ENCODE measurements around the gene DNAJC10. TPM values are rescaled to one million over a fixed set of nuclear protein-coding genes. Genes with fewer than 3 reads are reported as not detected.
"Not testable (repeated sequence)": the region's sequence is repeated elsewhere in the genome, so short reads cannot be mapped to it uniquely, and the experiment has no call there.

Gene DNAJC10
- total and polyA plus RNA-seq, 2 of the 4 experiments (the other 2 are of a cell fraction), result 34.6 to 53.2 TPM

GRCh38 chr2:182767578-182767977 lies 51.5 kb downstream of the DNAJC10 start:
- Histone ChIP-seq H4K91ac (ENCODE audit: insufficient read depth, low read depth, low read length) (no peak overlapping the region), H3K9me3 (ENCODE audit: control insufficient read depth, insufficient read depth, low read length) (no peaks in the 10 kb centered on the region), H3K4me2 (ENCODE audit: low read depth, low read length) (no peak overlapping the region), H3K4ac (ENCODE audit: low read depth, low read length) (no peak overlapping the region), H2AK9ac (replicated peaks; ENCODE audit: low read depth, low read length, poor library complexity) (no peak overlapping the region), H2BK5ac (ENCODE audit: low read depth, low read length, poor library complexity, severe bottlenecking) (no peak overlapping the region), H2AFZ (replicated peaks; ENCODE audit: low read length, poor library complexity) (no peak overlapping the region), H2BK20ac (ENCODE audit: low read depth, low read length) (no peak overlapping the region), H3K27ac (ENCODE audit: insufficient read depth, low read length) (no peak overlapping the region), H3K9ac (ENCODE audit: low read depth, low read length) (no peak overlapping the region), H3K36me3 (ENCODE audit: control insufficient read depth, insufficient read depth, low read length) (peaks cover 14% of the 10 kb centered on the region), H3K27me3 (ENCODE audit: control insufficient read depth, insufficient read depth, low read length) (no peaks in the 10 kb centered on the region), H3K79me1 (ENCODE audit: low read depth in 1 of 2, low read length in 2 of 2) (peaks cover 4 to 6% of the 10 kb centered on the region in 2 experiments; a peak in 2 of 4 replicates), H3K23ac (ENCODE audit: low read depth, low read length) (no peak overlapping the region), H4K5ac (ENCODE audit: low read depth, low read length) (no peak overlapping the region), H3K4me1 (ENCODE audit: control insufficient read depth, insufficient read depth, low read length) (no peaks in the 10 kb centered on the region), H3K4me3 (ENCODE audit: insufficient read depth, low read depth, low read length) (no peak overlapping the region), H4K20me1 (ENCODE audit: insufficient read depth, low read length) (no peaks in the 10 kb centered on the region), H2BK120ac (ENCODE audit: low read depth, low read length) (no peak overlapping the region), H3K18ac (ENCODE audit: low read depth, low read length) (no peak overlapping the region), H3K9me1 (ENCODE audit: insufficient read depth, low read length) (no peaks in the 10 kb centered on the region), H3K56ac (ENCODE audit: extremely low read depth, insufficient read depth, low read length) (no peak overlapping the region), H4K8ac (ENCODE audit: low read depth in 2 of 2, low read length in 2 of 2) (no peak overlapping the region), H2BK15ac (ENCODE audit: low read depth, low read length) (no peak overlapping the region), H3K14ac (replicated peaks; ENCODE audit: low read depth, low read length) (no peak overlapping the region), H2AK5ac (ENCODE audit: low read depth, low read length) (no peak overlapping the region)
- intact Hi-C loops (cut with micrococcal nuclease), result no loop called here
- in situ Hi-C loops (cut with MboI; ENCODE audit: low sequenced_read_pairs), result loop anchor here (10.0 kb wide), 1 partner anchor 217 kb away; no protein-coding TSS in a partner anchor
- CTCF ChIA-PET, result interaction anchor here (0.7 to 1.1 kb wide), 5 partner anchors 9 to 213 kb away, joined by 3 to 4 read pairs (median 3); no protein-coding TSS in a partner anchor
- WGBS, 2 experiments (ENCODE audit: extremely low coverage in 2 of 2, insufficient read length in 1 of 2), result 100% methylated on average over 1 of the region's 7 CpGs; no CpG with 5 or more reads in 1 of the 2 experiments
- DNase-seq (peak; percentile 33), ATAC-seq (ENCODE audit: low read depth) (peak; percentile 61)
- dilution Hi-C loops (cut with HindIII; ENCODE audit: low sequenced_read_pairs, unreplicated experiment), result no loop called here
- POLR2A ChIA-PET (ENCODE audit: unreplicated experiment), result no interaction called here
- TF ChIP-seq CTCF (conservative IDR thresholded peaks at IDR 0.05; ENCODE audit: low read depth, low read length) (0 out of 2 replicates have a peak, but pooled peaks have one; percentile 31), SMC3 (IDR thresholded peaks at IDR 0.05; ENCODE audit: low read depth, low read length) (peak; percentile 21; the same call in 1 of the 2 replicates), POLR2A (IDR thresholded peaks at IDR 0.05; ENCODE audit: low read depth, low read length) (no peak), CEBPB (IDR thresholded peaks at IDR 0.05; ENCODE audit: low read depth, low read length) (no peak)
- no TSS peak for BruUV-seq (replicated peaks)

GRCh38 chr2:182768950-182769349 lies 52.9 kb downstream of the DNAJC10 start:
- H2AFZ ChIP-seq (replicated peaks; ENCODE audit: low read length, poor library complexity); H2BK15ac ChIP-seq (ENCODE audit: low read depth, low read length); BruUV-seq (replicated peaks); H3K79me1 ChIP-seq (ENCODE audit: low read depth in 1 of 2, low read length in 2 of 2); CTCF ChIA-PET; H4K20me1 ChIP-seq (ENCODE audit: insufficient read depth, low read length); H3K4me2 ChIP-seq (ENCODE audit: low read depth, low read length); dilution Hi-C loops (cut with HindIII; ENCODE audit: low sequenced_read_pairs, unreplicated experiment); H3K56ac ChIP-seq (ENCODE audit: extremely low read depth, insufficient read depth, low read length); H3K23ac ChIP-seq (ENCODE audit: low read depth, low read length); H3K4ac ChIP-seq (ENCODE audit: low read depth, low read length); H3K4me1 ChIP-seq (ENCODE audit: control insufficient read depth, insufficient read depth, low read length); H3K9ac ChIP-seq (ENCODE audit: low read depth, low read length); DNase-seq; H2AK9ac ChIP-seq (replicated peaks; ENCODE audit: low read depth, low read length, poor library complexity); H3K9me3 ChIP-seq (ENCODE audit: control insufficient read depth, insufficient read depth, low read length); intact Hi-C loops (cut with micrococcal nuclease); H4K8ac ChIP-seq (ENCODE audit: low read depth in 2 of 2, low read length in 2 of 2); H2BK5ac ChIP-seq (ENCODE audit: low read depth, low read length, poor library complexity, severe bottlenecking); H3K4me3 ChIP-seq (ENCODE audit: insufficient read depth, low read depth, low read length); H3K27me3 ChIP-seq (ENCODE audit: control insufficient read depth, insufficient read depth, low read length); H3K27ac ChIP-seq (ENCODE audit: insufficient read depth, low read length); H3K18ac ChIP-seq (ENCODE audit: low read depth, low read length); H2BK20ac ChIP-seq (ENCODE audit: low read depth, low read length); H2AK5ac ChIP-seq (ENCODE audit: low read depth, low read length); POLR2A ChIA-PET (ENCODE audit: unreplicated experiment); H3K14ac ChIP-seq (replicated peaks; ENCODE audit: low read depth, low read length); H3K9me1 ChIP-seq (ENCODE audit: insufficient read depth, low read length); ATAC-seq (ENCODE audit: low read depth); H4K5ac ChIP-seq (ENCODE audit: low read depth, low read length); H3K36me3 ChIP-seq (ENCODE audit: control insufficient read depth, insufficient read depth, low read length); H2BK120ac ChIP-seq (ENCODE audit: low read depth, low read length); H4K91ac ChIP-seq (ENCODE audit: insufficient read depth, low read depth, low read length): not testable (repeated sequence)
- in situ Hi-C loops (cut with MboI; ENCODE audit: low sequenced_read_pairs), result loop anchor here (10.0 kb wide), 1 partner anchor 216 kb away; no protein-coding TSS in a partner anchor
- no CpG with 5 or more reads among the region's 2 CpGs for WGBS, 2 experiments (ENCODE audit: extremely low coverage in 2 of 2, insufficient read length in 1 of 2)
